T-helper 2 cell (primary cell): ENCODE measurements around the gene THUMPD3.

Experiments
- DNase-seq, 5 experiments: peaks; one replicate each; pipeline versions ENCODE4 v3.0.0 to v3.0.0-alpha.2; 2012 to 2022
- total RNA-seq, 2 donors: gene quantifications; one replicate each; lab custom pipeline; 2026; lab: John Stamatoyannopoulos, UW

Gene THUMPD3
- 38.3 to 46.8 reads per million in 2 donors for total RNA-seq

- peak; percentile 79 to 95 (median 85) for DNase-seq
Observed at GRCh38 chr3:9362731-9363530, at the start of gene THUMPD3. Gene THUMPD3, plus strand, starts transcription at chr3:9363054. Its CDS starts 2,015 bp downstream, at chr3:9365069.

- no peak for DNase-seq
Observed at GRCh38 chr3:9314796-9315195, 48.1 kb upstream of the THUMPD3 start.

- no peak for DNase-seq
Observed at GRCh38 chr3:9316881-9317361, 45.9 kb upstream of the THUMPD3 start.

GRCh38 chr3:9322780-9323179, 40.1 kb upstream of the THUMPD3 start:
- no peak for DNase-seq

- DNase-seq, result no peak
Observed at GRCh38 chr3:9324944-9325343, 37.9 kb upstream of the THUMPD3 start.

GRCh38 chr3:9327578-9327977, 35.3 kb upstream of the THUMPD3 start:
- DNase-seq, result no peak

GRCh38 chr3:9330166-9330703, 32.6 kb upstream of the THUMPD3 start:
- DNase-seq, result no peak

GRCh38 chr3:9331171-9331570, 31.7 kb upstream of the THUMPD3 start:
- no peak for DNase-seq

- no peak for DNase-seq
Observed at GRCh38 chr3:9332250-9333030, 30.4 kb upstream of the THUMPD3 start.

- no peak for DNase-seq
Observed at GRCh38 chr3:9339761-9340471, 22.9 kb upstream of the THUMPD3 start.

GRCh38 chr3:9340472-9340902, 22.4 kb upstream of the THUMPD3 start:
- DNase-seq, result no peak

GRCh38 chr3:9342696-9343095, 20.2 kb upstream of the THUMPD3 start:
- no peak for DNase-seq

- no peak for DNase-seq
Observed at GRCh38 chr3:9343115-9343514, 19.7 kb upstream of the THUMPD3 start.

GRCh38 chr3:9345041-9345440, 17.8 kb upstream of the THUMPD3 start:
- DNase-seq, result no peak

- no peak for DNase-seq
Observed at GRCh38 chr3:9346141-9346540, 16.7 kb upstream of the THUMPD3 start.

- DNase-seq, result no peak
Observed at GRCh38 chr3:9347081-9347480, 15.8 kb upstream of the THUMPD3 start.

GRCh38 chr3:9347887-9348286, 15.0 kb upstream of the THUMPD3 start:
- no peak for DNase-seq

- no peak for DNase-seq
Observed at GRCh38 chr3:9349321-9350117, 13.3 kb upstream of the THUMPD3 start.

GRCh38 chr3:9351709-9352126, 11.1 kb upstream of the THUMPD3 start:
- no peak for DNase-seq

- DNase-seq, result peak in 4 of 5 experiments; percentile 21 to 65 (median 35)
Observed at GRCh38 chr3:9352917-9353752, 9.7 kb upstream of the THUMPD3 start.
